Left ventricle myocardium superior (tissue), 1 donor: ENCODE data around the gene SMIM1. TPM values are rescaled to one million over a fixed set of nuclear protein-coding genes. Genes with fewer than 3 reads are reported as not detected.
A peak's percentile ranks its signal among the peaks of the same experiment; 100 is the strongest.
"Not testable (repeated sequence)": the region's sequence is repeated elsewhere in the genome, so short reads cannot be mapped to it uniquely, and the experiment has no call there.

ENCODE experiments used
- ATAC-seq: fragments of 200-7000 bp; cut with Tn5 transposase; one replicate; pipeline ENCODE4 v1.9.1; 2020; ENCODE audit warnings: mild to moderate bottlenecking, moderate library complexity
- DNase-seq: peaks from one replicate; pipeline ENCODE4 v3.0.0-alpha.2; 2020
- intact Hi-C: fragments of 100-400 bp; cut with micrococcal nuclease; formaldehyde crosslinking; loops from one replicate; pipeline ENCODE4 v1.11.0; 2022
- total RNA-seq: library from RNA; stranded (reverse); fragmentation: NEBNext Ultra II Directional; extraction: Animal tissue kit (Norgen Biotek cat#: 25700); gene quantifications from one replicate; pipeline ENCODE4 v1.2.1, GENCODE V29; 2021
- donor health status: DM: no; HTN: yes; CAD: no; lungs with severe emphysema.

The SMIM1 gene
- total RNA-seq, 1 donor from 2014 or later, result 15.3 TPM

DNA sequence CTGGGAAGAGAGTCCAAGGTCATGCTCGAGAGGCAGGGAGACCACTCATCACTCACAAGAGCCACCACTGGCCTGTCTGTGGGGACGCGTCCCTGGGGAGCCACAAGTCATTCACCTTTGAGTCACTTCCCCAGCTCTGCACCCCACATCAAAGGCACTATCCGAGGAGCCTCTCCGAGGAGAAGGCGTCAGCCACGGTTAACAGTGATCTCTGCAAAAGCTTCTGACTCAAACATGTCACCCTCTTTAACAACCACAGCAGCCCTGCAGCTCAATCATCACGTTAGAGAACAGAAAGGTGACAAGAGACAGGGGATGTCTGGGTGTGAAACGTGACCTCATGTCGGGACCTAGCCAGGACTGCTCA lies 14.8 kb downstream of the SMIM1 start:
- DNase-seq (no peak), ATAC-seq (no peak)
- intact Hi-C loops, result no loop called here

DNA sequence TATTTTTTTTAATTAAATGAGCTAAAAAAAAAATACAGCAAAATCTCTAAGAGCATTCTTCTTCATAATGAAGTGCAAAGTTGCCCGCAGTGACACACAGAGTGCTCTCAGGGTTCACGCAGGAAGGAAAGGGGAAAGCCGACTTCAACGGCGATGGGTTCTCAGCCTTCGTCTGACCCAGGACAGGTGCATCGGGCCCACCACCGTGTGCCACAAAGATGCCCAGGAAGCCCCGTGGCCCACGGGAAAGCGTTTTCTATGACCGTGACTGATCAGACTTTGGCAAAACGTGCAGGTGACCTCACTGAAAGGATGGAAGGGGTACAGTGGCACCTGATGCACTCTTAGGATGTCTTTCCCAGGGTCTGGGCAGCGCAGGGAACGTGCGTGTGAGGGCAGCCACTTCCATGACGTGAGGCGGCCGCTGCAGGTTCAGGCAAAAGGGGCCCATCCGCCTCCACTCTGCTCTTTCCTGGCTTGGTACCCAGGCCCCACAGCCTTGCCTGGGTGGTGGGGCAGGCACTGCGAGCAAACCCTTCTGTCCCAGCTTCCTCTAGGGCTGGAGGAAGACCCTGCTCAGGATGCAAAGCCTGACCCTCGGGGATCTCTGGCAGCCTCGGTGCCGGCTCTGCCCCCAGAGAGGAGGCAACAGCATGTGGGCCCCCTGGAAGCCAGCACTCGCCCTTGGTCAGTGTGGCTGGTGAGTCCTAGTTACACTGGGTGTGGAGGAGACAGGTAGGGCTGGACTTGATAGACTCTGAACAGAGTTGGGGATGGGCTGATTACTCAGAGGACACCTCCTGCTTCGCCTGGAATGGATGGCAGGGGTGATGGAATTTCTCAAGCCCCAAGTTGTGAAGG lies 15.4 kb downstream of the SMIM1 start:
- ATAC-seq (no peak), DNase-seq (no peak)
- intact Hi-C loops, result no loop called here

- intact Hi-C loops, result no loop called here
- ATAC-seq (peak; percentile 64), DNase-seq (no peak)
Observed at GRCh38 chr1:3788756-3789420, 16.3 kb downstream of the SMIM1 start.

GRCh38 chr1:3789421-3790300 lies 17.1 kb downstream of the SMIM1 start:
- intact Hi-C loops, result no loop called here
- DNase-seq (peak; percentile 18), ATAC-seq (no peak)

DNA sequence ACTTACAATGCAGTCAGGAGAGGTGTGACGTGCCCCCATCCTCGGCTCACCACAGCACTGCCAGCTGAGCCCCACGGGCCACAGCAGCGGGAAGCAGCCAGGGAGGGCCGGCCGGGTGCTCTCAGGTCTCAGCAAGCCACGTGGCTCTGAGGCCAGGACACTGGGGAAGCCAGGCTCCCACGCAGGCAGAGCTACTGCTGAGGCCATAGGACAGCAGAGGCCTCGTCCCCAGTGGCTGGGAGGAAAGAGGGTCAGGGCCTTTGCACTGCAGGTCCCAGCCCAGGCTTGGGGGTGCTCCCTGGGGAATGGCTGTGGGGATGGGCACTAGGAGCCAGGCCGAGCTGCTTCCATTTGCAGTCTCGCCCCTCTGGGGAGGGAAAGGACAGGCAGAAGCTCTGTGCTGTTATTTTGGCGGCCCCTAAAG lies 18.0 kb downstream of the SMIM1 start:
- intact Hi-C loops, result no loop called here
- ATAC-seq, result peak; percentile 32

GRCh38 chr1:3790952-3791351 lies 18.4 kb downstream of the SMIM1 start:
- intact Hi-C loops, result no loop called here
- ATAC-seq, result no peak
- peak; percentile 31 for DNase-seq

More for the DNA sequence above, 18.0 kb downstream of the SMIM1 start:
- peak; percentile 52 for DNase-seq

- no peak for DNase-seq
- no peak for ATAC-seq
- intact Hi-C loops, result no loop called here
Observed at GRCh38 chr1:3795453-3796214, 23.1 kb downstream of the SMIM1 start.

DNA sequence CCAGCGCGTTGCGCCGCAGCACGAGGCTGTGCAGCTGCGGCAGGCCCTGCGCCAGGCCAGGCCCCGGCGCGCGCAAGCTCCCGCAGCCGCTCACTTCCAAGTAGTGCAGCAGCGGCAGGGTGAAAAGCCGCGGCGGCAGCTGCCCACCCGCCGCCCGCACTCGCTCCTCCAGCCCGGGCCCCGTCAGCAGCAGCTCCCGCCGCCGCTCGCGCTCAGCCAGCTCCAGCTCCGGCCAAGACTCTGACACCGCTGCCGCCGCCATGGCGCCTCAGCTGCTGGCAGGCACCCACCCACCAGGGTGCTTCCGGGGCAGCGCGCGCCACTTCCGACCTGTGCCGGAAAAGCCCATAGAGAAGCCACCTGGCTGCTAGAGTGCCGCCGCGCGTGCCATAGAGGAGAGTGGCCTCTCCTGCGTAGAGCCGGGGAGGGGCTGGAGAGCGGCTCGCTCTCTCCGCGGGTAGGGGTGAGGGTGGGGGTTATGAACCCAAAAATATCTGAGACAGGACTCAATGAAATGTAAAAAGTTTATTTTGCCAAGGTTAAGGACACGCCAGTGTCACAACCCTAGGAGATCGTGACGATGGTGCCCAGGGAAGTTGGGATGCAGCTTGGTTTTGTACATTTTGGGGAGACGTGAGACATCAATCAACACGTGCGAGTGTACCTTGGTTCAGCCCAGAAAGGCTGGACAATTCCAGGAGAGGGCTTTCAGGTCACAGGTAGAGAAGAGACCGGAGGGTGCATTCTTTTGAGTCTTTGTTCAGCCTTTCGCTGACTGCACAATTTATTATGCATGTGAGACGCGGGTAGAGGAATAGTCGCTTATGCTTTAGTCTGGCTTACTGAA lies 23.9 kb downstream of the SMIM1 start, which contains the start of gene LRRC47:
LRRC47 (minus strand) TSS at position 284 of the 847 bp plus-strand sequence; CDS start at position 262, 22 bp downstream.
- DNase-seq (peak; percentile 98), ATAC-seq (peak; percentile 100)
- intact Hi-C loops, result no loop called here

DNA sequence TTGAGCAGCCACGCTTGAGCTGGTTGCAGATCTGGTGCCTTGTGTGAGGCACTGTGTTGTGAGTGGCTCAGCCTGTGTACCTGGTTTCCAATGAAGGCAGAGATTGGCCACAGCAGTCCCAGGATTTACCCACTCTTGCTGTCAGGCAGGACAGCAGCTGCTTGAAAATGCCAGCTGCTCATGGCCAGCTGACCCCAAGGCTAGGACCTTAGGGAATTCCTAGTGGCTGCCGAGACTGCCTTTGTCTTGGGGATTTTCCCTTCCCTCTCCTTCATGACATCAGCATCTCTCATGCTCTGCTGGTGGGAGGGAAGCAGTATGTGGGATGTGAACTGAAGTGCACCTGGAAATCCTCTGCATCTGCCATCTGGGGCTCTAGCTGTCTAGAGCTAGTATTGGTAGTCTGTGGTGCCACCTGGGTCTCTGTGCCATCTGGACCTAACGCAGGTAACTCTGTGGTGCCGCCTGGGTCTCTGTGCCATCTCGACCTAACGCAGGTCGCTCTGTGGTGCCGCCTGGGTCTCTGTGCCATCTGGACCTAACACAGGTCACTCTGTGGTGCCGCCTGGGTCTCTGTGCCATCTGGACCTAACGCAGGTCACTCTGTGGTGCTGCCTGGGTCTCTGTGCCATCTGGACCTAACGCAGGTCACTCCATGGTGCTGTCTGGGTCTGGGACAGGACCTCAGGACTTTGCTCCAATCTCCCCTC lies 27.6 kb downstream of the SMIM1 start:
- DNase-seq (peak; percentile 9), ATAC-seq (no peak)
- intact Hi-C loops, result no loop called here

- intact Hi-C loops, ATAC-seq: not testable (repeated sequence)
- DNase-seq, result peak; percentile 1
Observed at GRCh38 chr1:3800795-3801194, 28.2 kb downstream of the SMIM1 start.

GRCh38 chr1:3803905-3804626 lies 31.5 kb downstream of the SMIM1 start:
- intact Hi-C loops, result no loop called here
- ATAC-seq (no peak), DNase-seq (peak; percentile 3)

DNA sequence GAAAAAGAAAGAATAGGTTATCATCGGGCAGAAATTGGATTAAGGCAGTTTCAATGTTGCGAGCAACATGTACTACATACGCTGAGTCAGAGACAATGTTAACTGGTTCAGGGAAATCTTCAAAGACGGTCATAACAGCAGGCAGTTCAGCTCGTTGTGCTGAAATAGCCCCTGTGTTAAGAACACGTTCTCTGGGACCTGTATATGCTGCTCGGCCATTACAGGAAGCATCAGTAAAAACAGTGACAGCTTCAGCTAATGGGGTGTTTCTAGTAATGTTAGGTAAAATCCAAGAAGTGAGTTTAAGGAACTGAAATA lies 32.0 kb downstream of the SMIM1 start:
- ATAC-seq, DNase-seq, intact Hi-C loops: not testable (repeated sequence)

GRCh38 chr1:3805038-3805437 lies 32.5 kb downstream of the SMIM1 start:
- intact Hi-C loops, result no loop called here
- ATAC-seq (no peak), DNase-seq (peak; percentile 9)

DNA sequence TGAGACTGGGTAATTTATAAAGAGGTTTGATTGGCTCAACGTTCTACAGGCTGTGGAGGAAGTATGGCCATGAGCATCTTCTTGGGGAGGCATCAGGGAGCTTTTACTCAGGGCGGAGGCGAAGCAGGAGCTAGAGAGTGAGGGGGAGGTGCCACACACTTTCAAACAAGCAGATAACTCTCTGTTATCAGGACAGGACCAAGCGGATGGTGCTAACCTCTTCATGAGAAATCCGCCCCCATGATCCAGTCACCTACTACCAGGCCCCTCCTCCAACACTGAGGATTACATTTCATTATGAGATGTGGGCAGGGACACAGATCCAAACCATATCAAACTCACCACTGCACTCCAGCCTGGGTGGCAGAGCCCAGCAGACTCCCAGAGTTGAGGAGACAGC lies 35.2 kb downstream of the SMIM1 start:
- ATAC-seq, result no peak
- peak; percentile 5 for DNase-seq
- intact Hi-C loops, result no loop called here

- DNase-seq, result no peak
- intact Hi-C loops, result no loop called here
- no peak for ATAC-seq
Observed at GRCh38 chr1:3809680-3810079, 37.1 kb downstream of the SMIM1 start.

- DNase-seq, intact Hi-C loops, ATAC-seq: not testable (repeated sequence)
Observed at GRCh38 chr1:3810149-3810761, 37.7 kb downstream of the SMIM1 start.

GRCh38 chr1:3811595-3811911 lies 39.0 kb downstream of the SMIM1 start:
- no peak for DNase-seq
- ATAC-seq, result no peak
- intact Hi-C loops, result no loop called here
